SK-N-MC (cell line): ENCODE data around the gene A4GALT.

Source experiments
- EZH2 ChIP-seq: fragments of 200-600 bp; sonication (generic); IDR thresholded peaks from one replicate; pipeline ENCODE4 v1.6.1; 2017; ENCODE audit warnings: antibody characterized with exemption
- POLR2AphosphoS5 ChIP-seq: IDR thresholded peaks from 2 replicates; pipeline ENCODE4 v1.6.1; 2012; ENCODE audit warnings: mild to moderate bottlenecking, low read depth, low read length, borderline replicate concordance

DNA sequence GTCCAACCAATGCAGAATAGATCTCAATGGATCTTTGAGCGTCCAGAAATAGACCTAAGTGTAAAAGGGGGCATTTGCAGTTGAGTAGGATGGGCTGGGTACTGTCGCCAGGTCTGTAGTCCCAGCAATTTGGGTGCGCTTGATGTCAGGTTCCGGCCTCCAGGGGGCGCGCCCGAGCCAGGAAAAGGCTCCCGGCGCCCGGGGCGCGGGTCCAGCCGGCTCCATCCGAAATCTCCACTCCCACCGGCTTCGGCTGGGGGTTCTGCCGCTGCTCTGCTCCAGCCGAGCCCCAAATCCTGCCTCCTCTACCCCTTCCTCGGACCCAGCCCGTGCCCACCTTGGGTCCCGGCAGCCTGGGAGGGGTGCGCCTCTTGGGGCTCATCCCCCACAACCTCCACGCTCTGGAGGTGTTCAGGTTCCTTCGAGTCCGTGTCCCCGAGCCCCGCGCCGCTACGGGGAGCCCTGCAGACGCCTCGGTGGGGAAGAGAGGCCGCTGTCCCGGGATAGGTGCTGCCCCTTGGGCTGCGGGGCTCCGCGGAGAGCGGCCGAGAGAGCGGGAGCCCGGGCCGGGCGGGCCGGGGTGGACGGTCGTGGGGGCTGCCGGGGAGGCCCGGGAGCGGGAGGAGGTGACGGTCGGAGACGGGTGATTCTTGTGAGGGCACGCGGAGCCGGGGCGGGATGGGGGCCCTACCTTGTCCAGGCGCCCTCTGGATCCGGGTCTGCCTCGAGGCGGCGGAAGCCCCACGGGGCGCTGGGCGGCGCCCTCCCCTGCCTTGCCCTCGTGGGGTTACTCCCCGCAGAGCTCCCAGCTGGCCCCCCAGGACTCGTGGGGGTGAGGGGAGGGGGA, 58.5 kb downstream of the A4GALT start:
- TF ChIP-seq EZH2 = no peak
- TF ChIP-seq POLR2AphosphoS5 = no peak
